ENCODE data around the gene CDK5RAP2.

Gene CDK5RAP2

DNA sequence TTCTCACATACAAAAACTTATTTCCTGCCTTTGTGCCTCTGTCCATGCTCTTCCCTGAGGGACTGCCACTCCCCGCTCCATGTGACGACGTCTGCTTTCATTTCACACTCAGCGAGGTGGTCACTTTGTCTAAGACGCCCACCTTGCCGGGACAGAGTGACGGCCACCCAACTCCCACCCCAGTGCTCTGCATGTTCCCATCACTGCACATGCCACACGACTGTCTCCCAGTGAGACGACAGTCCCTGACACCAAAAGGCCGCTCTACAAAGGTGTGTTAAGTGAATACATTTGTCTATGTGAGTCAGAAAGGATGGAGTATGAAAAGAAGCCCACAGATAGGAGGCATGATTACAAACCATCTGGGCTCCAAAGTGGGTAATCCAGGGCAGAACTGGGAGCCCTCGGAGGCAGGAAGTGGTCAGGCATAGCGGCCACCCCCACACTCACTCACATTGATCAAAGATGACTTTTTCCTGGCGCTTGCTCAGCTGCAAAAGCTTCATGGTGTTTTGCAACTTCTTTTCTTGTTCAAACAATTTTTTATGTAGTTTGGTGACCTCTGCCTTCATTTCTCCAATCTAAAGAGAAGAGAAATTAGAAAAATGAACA lies 185.8 kb downstream of the CDK5RAP2 start:
- DNase-seq, result no peak

DNA sequence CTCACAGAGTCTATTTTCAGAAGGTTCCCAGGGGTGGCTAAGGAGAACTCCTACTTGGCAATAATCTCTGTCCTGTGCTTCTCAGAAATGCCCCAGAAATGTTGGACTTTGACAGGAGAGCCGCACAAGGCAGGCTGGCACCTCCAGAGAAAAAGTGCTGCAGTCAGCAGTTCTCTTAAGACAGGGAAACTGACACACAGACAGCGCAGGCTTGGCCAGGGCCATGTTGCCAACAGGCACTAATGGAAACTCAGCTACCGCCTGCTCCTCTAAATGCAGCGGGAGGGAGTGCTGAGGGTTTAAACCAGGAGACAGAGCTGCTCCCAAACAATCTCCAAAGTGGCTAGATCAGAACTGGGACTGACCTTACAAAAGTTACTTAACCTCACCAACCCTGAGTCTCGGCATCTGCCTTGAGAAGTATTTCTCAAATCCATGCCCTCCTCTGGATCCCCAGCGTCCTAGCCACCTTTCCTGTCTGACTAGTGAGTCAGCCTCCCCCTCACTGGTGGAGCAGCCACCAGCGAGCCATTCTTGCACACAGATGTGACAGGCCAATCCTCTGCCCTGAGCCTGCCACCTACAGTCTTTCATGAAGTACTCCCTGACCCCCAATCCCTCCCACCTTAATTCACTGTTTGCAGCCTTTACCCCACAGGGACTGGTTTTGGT lies 186.4 kb downstream of the CDK5RAP2 start:
- no peak for DNase-seq

- no peak for DNase-seq
Measured at GRCh38 chr9:120392711-120393110, 187.3 kb downstream of the CDK5RAP2 start.

DNA sequence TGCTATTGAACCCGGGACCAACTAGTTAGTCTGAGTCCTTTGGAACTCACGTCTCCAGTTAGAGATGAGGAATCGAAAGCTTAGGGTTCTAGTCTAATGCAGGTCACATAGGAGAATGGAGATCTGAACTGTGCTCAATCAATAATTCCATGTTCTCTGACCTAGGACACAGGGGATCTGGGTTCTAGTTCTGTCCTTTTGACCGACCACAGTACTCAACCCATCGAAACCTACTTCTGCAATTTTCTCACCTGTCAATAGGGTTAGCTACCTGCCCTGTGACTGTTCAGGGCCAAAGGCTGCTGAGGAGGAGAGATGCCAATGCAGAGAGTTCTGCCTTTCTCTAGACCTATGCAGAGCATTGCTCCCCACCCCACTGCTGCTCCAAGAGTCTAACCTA lies 187.7 kb downstream of the CDK5RAP2 start:
- no peak for DNase-seq

GRCh38 chr9:120391691-120392090 lies 188.3 kb downstream of the CDK5RAP2 start:
- DNase-seq, result no peak

DNA sequence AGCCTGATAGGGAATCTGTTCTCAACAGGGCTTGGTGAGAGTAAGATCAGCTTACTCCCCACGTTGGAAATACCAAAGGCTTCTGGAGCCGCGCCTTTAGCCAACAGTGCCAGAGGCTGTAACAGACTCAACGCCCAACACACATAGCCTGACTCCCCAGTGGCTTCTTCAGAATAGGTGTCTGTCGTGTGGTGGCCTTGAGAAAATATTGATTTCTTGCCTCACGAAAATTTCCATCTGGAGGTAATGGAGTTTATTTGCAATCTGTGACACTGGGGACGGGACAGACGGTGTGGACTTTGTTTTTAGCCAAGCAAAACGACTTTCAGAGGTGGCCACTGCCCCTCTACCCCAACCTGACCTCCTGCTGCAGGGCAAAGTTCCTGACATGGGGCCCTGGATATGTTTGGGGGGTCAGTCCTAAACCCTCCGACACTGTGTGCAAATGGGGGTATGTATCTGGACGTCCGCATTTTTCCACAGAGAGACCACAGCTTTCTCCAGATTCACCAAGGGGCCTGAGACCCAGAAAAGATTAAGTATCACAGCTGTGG lies 189.3 kb downstream of the CDK5RAP2 start:
- no peak for DNase-seq

GRCh38 chr9:120389867-120390266 lies 190.1 kb downstream of the CDK5RAP2 start:
- DNase-seq, result no peak

- DNase-seq, result no peak
Measured at GRCh38 chr9:120389300-120389699, 190.7 kb downstream of the CDK5RAP2 start.

DNA sequence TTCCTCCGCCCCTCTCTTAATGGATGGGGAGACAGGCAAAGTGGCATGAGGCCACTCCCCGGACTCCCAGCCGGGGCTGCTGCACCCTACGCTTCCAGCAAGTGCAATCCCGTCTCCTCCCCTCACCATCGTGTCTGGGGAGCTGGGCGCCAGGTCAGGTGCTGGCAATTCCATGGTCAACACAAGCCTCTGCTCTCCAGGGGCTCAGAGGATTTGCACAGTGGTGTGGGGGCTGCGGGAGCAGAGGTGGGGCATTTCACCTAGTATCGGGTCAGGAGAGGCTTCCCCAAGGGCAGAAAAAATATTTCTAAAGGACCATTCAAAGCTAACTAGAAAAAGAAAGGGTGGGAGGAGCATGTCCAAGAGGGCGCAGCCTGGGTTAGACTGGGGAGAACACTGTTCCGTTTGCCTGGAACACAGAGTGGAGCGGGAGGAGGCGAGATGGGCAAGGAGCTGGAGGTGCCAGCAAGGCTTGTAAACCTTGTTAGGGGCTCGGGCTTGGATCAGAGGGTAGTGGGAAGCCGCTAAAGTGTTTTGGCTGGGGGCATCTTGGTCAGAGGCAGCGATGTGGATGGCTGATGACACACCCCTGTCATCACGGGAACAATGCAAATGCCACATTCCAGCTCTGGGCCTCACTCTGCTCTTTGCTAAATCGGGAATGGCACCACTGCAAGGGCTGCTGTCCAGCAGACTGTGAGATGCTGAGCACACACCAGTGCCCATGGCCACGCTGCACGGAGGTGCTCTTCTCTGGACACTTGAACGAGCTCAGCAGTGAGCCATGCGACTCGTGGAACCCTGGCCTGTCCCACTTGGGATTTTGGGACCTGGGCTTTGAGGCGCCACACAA lies 191.7 kb downstream of the CDK5RAP2 start:
- DNase-seq, result no peak

- no peak for DNase-seq
Measured at GRCh38 chr9:120387257-120388002, 192.5 kb downstream of the CDK5RAP2 start.

- DNase-seq, result no peak
Measured at GRCh38 chr9:120386390-120387131, 193.4 kb downstream of the CDK5RAP2 start.

- no peak for DNase-seq
Measured at GRCh38 chr9:120385606-120386389, 194.2 kb downstream of the CDK5RAP2 start.

GRCh38 chr9:120384925-120385272 lies 195.1 kb downstream of the CDK5RAP2 start:
- no peak for DNase-seq

- no peak for DNase-seq
Measured at GRCh38 chr9:120383999-120384924, 195.7 kb downstream of the CDK5RAP2 start.

- DNase-seq, result no peak
Measured at GRCh38 chr9:120383611-120383998, 196.4 kb downstream of the CDK5RAP2 start.

GRCh38 chr9:120382453-120382852 lies 197.5 kb downstream of the CDK5RAP2 start:
- DNase-seq, result no peak

- DNase-seq, result no peak
Measured at GRCh38 chr9:120381839-120382238, 198.1 kb downstream of the CDK5RAP2 start.

- DNase-seq, result no peak
Measured at GRCh38 chr9:120379611-120380010, 200.4 kb downstream of the CDK5RAP2 start.

GRCh38 chr9:120378680-120379079 lies 201.3 kb downstream of the CDK5RAP2 start:
- DNase-seq, result no peak
